Heart left ventricle (tissue), 16 donors: ENCODE measurements around the gene CRADD. TPM values are rescaled to one million over a fixed set of nuclear protein-coding genes. Genes with fewer than 3 reads are reported as not detected.
A peak's percentile ranks its signal among the peaks of the same experiment; 100 is the strongest.

ENCODE experiments used
- ATAC-seq, 4 donors: fragments of 200-7000 bp; cut with Tn5 transposase; one replicate each; pipeline ENCODE4 v1.9.1; 2020 to 2022; ENCODE audit warnings: moderate library complexity in 4 of 4, mild to moderate bottlenecking in 3 of 4, moderate number of reproducible peaks in 1 of 4
- DNase-seq, 5 donors: peaks; one replicate each; pipeline ENCODE4 v3.0.0-alpha.2; 2020
- H3K27ac ChIP-seq, 12 donors: fragments of 200-600 bp; sonication (generic) in 4 of 12; one replicate each; pipeline versions ENCODE4 v1.5.0 to v1.8.0; 2016 to 2022; ENCODE audit warnings: mild to moderate bottlenecking in 2 of 12
- H3K27me3 ChIP-seq, 9 donors: fragments of 200-600 bp; sonication (generic) in 2 of 9; one replicate each; pipeline versions ENCODE4 v1.5.1 to v1.8.0; 2016 to 2022; ENCODE audit warnings: mild to moderate bottlenecking in 3 of 9
- H3K36me3 ChIP-seq, 9 donors: fragments of 200-600 bp; sonication (generic) in 2 of 9; one replicate each; pipeline versions ENCODE4 v1.5.0 to v1.8.0; 2018 to 2022; ENCODE audit warnings: mild to moderate bottlenecking in 2 of 9
- H3K4me1 ChIP-seq, 12 donors: fragments of 200-600 bp; sonication (generic) in 4 of 12; one replicate each; pipeline versions ENCODE4 v1.5.0 to v1.8.0; 2016 to 2022; ENCODE audit warnings: mild to moderate bottlenecking in 3 of 12
- H3K4me3 ChIP-seq, 12 donors: fragments of 200-600 bp; sonication (generic) in 4 of 12; one replicate each; pipeline versions ENCODE4 v1.5.0 to v1.8.0; 2017 to 2022; ENCODE audit warnings: mild to moderate bottlenecking in 9 of 12, moderate library complexity in 4 of 12
- H3K9me3 ChIP-seq, 12 donors: fragments of 200-600 bp; sonication (generic) in 4 of 12; one replicate each; pipeline versions ENCODE4 v1.5.0 to v1.8.0; 2016 to 2022; ENCODE audit warnings: mild to moderate bottlenecking in 1 of 12
- POLR2A ChIP-seq, 2 donors: fragments of 450-650 bp; IDR thresholded peaks; one replicate each; pipeline ENCODE4 v1.6.1; 2017; ENCODE audit warnings: antibody characterized with exemption in 2 of 2, mild to moderate bottlenecking in 2 of 2, moderate library complexity in 2 of 2
- WGBS, 4 donors: extraction: QIAGEN DNeasy Blood & Tissue Kit in 2 of 4; methylation state at CpG; one replicate each; pipeline versions ENCODE4 v1.1.5 to v1.1.7; 2013 to 2018; 5-methylcytosine and 5-hydroxymethylcytosine counted together
- intact Hi-C, 10 donors: fragments of 100-400 bp; cut with DNase I; formaldehyde crosslinking; loops; one replicate each; pipeline versions ENCODE4 v1.11.1 to v1.14.2; 2022
- polyA plus RNA-seq, 2 donors: library from polyadenylated mRNA; stranded (reverse); fragments of 200-250 nt; gene quantifications; one replicate each; pipeline ENCODE4 v1.2.3, GENCODE V29; 2013
- total RNA-seq, 9 donors: library from RNA; depleted of rRNA in 2 of 9; stranded (reverse); fragments of >200 nt in 2 of 9; fragmentation: NEBNext Ultra II Directional in 3 of 9; extraction: Animal tissue kit (Norgen Biotek cat#: 25700) in 3 of 9; gene quantifications; one replicate each; pipeline versions ENCODE4 v1.1.0 to v1.2.4, GENCODE V29; 2016 to 2023
- TF ChIP-seq, protein P1 (sequence below), 12 donors: fragments of 200-600 bp; sonication (generic) in 4 of 12; IDR thresholded peaks; one replicate each; pipeline versions ENCODE4 v1.5.0 to v1.8.0; 2018 to 2022; ENCODE audit warnings: antibody characterized with exemption in 12 of 12, mild to moderate bottlenecking in 5 of 12
- donor health status: ischemic (EF 13 %, LVEDD 7.1; RV severe dilation, severe dysfunction).
- donor health status: healthy with polysubstance abuse.
- donor health status: DM: no; HTN: yes; CAD: no.
- donor health status: DM: no; HTN: no; CAD: no.
- donor health status: ischemic (EF 25% LVEDD 6.9; RV normal size, moderate dysfunction).
- donor health status: ischemic (EF 25% LVEDD 5.7; RV mildly dilated, moderate dysfunction).
- donor health status: healthy.
- donor health status: DM: yes; HTN: yes; CAD: no.
- donor health status: ischemic (EF 35%, LVEDD 5.7; RV mildly dilated, moderate dysfunction).
- donor health status: nonischemic (EF 11% LVEDD 7.7; RV severe dilation, severe dysfunction).
- donor health status: DM: yes; HTN: yes; CAD: no.
- donor health status: PGD.
- donor health status: ischemic (EF 29% LVEDD 5.4; RV normal size, mild dysfunction).
- donor health status: nonischemic (EF 23%, LVEDD 6.1; RV moderate dilation, normal function).

CRADD gene
- total and polyA plus RNA-seq, 11 donors: 11.0 to 100 (median 44.5) TPM

GRCh38 chr12:93689076-93689834, 12.1 kb downstream of the CRADD start:
- 63 to 88% (median 71%) methylated on average over 2 of the region's 2 CpGs for WGBS, 4 donors
- no peak overlapping the region for H3K4me3 ChIP-seq
- peaks cover 0 to 13% (median 0%) of the 10 kb centered on the region in 12 donors for H3K9me3 ChIP-seq
- DNase-seq (no peak), ATAC-seq (no peak)
- TF ChIP-seq, protein P1, sequence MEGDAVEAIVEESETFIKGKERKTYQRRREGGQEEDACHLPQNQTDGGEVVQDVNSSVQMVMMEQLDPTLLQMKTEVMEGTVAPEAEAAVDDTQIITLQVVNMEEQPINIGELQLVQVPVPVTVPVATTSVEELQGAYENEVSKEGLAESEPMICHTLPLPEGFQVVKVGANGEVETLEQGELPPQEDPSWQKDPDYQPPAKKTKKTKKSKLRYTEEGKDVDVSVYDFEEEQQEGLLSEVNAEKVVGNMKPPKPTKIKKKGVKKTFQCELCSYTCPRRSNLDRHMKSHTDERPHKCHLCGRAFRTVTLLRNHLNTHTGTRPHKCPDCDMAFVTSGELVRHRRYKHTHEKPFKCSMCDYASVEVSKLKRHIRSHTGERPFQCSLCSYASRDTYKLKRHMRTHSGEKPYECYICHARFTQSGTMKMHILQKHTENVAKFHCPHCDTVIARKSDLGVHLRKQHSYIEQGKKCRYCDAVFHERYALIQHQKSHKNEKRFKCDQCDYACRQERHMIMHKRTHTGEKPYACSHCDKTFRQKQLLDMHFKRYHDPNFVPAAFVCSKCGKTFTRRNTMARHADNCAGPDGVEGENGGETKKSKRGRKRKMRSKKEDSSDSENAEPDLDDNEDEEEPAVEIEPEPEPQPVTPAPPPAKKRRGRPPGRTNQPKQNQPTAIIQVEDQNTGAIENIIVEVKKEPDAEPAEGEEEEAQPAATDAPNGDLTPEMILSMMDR (IDR thresholded peaks at IDR 0.05): no peak
- TF ChIP-seq POLR2A (IDR thresholded peaks at IDR 0.05): no peak
- H3K27me3 ChIP-seq: no peaks in the 10 kb centered on the region
- intact Hi-C loops: loop anchor here in 2 of 10 donors (10.0 kb wide), 2 partner anchors 206 to 286 kb away; no protein-coding TSS in a partner anchor
- peaks cover 0 to 47% (median 18%) of the 10 kb centered on the region in 12 donors for H3K4me1 ChIP-seq
- H3K27ac ChIP-seq: peak overlapping the region in 2 of 12 donors; percentile 32 to 38
- no peaks in the 10 kb centered on the region for H3K36me3 ChIP-seq

- H3K9me3 ChIP-seq: peaks cover 0 to 13% (median 0%) of the 10 kb centered on the region in 12 donors
- H3K4me1 ChIP-seq: peaks cover 0 to 39% (median 26%) of the 10 kb centered on the region in 12 donors
- DNase-seq: no peak
- no peak for ATAC-seq
- intact Hi-C loops: no loop called here
- no peaks in the 10 kb centered on the region for H3K36me3 ChIP-seq
- H3K27me3 ChIP-seq: no peaks in the 10 kb centered on the region
- H3K4me3 ChIP-seq: no peak overlapping the region
- no peak overlapping the region for H3K27ac ChIP-seq
- TF ChIP-seq, protein P1 (IDR thresholded peaks at IDR 0.05): no peak
- no peak for TF ChIP-seq POLR2A (IDR thresholded peaks at IDR 0.05)
Measured at GRCh38 chr12:93696462-93696861, 19.3 kb downstream of the CRADD start.

DNA sequence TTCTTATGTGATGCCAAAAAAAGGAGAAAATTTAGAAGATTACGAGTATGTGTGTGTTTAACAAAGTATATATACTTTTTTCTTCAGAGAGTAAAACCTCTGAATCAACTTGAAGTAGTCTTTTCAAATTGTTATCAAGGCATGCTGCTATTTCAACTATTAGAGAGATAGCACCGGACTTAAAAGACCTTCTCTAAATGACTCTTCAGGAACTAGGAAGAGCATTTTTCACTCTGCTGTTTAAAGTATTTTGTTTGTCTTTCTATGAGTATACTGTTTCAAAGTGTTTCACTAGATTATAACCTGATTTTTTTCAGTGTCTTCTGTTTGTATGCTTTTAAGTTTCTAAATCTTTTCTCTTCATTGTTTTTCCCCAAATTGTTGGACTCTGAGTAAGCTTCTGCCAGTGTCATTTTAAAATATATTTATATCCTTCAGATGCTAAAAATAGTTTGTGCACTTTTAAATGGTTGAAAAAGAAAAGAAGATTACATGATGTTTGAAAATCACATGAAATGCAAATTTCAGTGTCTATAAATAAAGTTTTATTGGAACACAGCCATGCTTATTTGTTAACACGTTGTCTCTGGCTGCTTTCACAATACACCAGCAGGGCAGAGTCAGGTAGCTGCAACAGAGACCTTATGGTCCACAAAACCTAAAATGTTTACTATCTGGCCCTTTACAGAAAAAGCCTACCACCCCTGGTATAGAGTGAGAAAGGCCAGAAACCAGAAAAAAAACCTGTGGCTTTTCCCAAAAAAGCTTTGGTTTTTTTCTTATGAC, 21.3 kb downstream of the CRADD start:
- intact Hi-C loops: no loop called here
- Histone ChIP-seq H3K27me3 (no peaks in the 10 kb centered on the region), H3K4me1 (peaks cover 3 to 59% (median 43%) of the 10 kb centered on the region in 12 donors), H3K27ac (peak overlapping the region in 10 of 12 donors; percentile 12 to 62 (median 46)), H3K9me3 (peaks cover 0 to 8% (median 0%) of the 10 kb centered on the region in 12 donors), H3K4me3 (no peak overlapping the region), H3K36me3 (no peaks in the 10 kb centered on the region)
- 37 to 42% (median 41%) methylated on average over 3 of the region's 3 CpGs for WGBS, 4 donors
- no peak for DNase-seq
- TF ChIP-seq, protein P1 (IDR thresholded peaks at IDR 0.05): no peak
- no peak for TF ChIP-seq POLR2A (IDR thresholded peaks at IDR 0.05)
- peak in 1 of 4 donors; percentile 53 for ATAC-seq
